Measurements from ENCODE around the gene PDLIM1.

DNA sequence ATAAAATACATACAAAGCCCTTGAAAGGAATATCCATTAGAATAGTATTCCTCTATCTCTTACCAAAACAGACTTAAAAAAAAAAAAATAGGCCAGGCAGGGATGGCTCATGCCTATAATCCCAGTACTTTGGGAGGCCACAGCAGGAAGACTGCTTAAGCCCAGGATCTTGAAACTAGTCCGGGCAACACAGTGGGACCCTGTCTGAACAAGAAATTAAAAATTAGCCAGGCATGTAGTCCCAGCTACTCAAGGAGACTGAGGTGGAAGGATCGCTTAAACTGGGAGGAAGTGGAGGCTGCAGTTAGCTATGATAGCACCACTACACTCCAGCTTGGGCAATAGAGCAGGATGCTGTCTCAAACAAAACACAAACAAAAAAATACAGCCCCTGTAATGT, 9.6 kb downstream of the PDLIM1 start:
- TF ChIP-seq POLR2AphosphoS5 (IDR thresholded peaks at IDR 0.05; ENCODE audit: low read depth, low read length) (no peak), SIN3A (IDR thresholded peaks at IDR 0.05; ENCODE audit: borderline replicate concordance, insufficient read depth, low read depth, low read length) (no peak), TCF7L2 (IDR thresholded peaks at IDR 0.05; ENCODE audit: low read depth, low read length) (no peak)
- TF ChIP-seq, protein P1, sequence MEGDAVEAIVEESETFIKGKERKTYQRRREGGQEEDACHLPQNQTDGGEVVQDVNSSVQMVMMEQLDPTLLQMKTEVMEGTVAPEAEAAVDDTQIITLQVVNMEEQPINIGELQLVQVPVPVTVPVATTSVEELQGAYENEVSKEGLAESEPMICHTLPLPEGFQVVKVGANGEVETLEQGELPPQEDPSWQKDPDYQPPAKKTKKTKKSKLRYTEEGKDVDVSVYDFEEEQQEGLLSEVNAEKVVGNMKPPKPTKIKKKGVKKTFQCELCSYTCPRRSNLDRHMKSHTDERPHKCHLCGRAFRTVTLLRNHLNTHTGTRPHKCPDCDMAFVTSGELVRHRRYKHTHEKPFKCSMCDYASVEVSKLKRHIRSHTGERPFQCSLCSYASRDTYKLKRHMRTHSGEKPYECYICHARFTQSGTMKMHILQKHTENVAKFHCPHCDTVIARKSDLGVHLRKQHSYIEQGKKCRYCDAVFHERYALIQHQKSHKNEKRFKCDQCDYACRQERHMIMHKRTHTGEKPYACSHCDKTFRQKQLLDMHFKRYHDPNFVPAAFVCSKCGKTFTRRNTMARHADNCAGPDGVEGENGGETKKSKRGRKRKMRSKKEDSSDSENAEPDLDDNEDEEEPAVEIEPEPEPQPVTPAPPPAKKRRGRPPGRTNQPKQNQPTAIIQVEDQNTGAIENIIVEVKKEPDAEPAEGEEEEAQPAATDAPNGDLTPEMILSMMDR (IDR thresholded peaks at IDR 0.05), result no peak
- TF ChIP-seq, protein P2, sequence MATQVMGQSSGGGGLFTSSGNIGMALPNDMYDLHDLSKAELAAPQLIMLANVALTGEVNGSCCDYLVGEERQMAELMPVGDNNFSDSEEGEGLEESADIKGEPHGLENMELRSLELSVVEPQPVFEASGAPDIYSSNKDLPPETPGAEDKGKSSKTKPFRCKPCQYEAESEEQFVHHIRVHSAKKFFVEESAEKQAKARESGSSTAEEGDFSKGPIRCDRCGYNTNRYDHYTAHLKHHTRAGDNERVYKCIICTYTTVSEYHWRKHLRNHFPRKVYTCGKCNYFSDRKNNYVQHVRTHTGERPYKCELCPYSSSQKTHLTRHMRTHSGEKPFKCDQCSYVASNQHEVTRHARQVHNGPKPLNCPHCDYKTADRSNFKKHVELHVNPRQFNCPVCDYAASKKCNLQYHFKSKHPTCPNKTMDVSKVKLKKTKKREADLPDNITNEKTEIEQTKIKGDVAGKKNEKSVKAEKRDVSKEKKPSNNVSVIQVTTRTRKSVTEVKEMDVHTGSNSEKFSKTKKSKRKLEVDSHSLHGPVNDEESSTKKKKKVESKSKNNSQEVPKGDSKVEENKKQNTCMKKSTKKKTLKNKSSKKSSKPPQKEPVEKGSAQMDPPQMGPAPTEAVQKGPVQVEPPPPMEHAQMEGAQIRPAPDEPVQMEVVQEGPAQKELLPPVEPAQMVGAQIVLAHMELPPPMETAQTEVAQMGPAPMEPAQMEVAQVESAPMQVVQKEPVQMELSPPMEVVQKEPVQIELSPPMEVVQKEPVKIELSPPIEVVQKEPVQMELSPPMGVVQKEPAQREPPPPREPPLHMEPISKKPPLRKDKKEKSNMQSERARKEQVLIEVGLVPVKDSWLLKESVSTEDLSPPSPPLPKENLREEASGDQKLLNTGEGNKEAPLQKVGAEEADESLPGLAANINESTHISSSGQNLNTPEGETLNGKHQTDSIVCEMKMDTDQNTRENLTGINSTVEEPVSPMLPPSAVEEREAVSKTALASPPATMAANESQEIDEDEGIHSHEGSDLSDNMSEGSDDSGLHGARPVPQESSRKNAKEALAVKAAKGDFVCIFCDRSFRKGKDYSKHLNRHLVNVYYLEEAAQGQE (IDR thresholded peaks at IDR 0.05; ENCODE audit: insufficient read depth in 1 of 2, low read depth in 2 of 2, low read length in 1 of 2), result no peak

All from Panc1 (cell line).